K562 (cell line): ENCODE measurements around the gene WDR83. TPM values are rescaled to one million over a fixed set of nuclear protein-coding genes. Genes with fewer than 3 reads are reported as not detected.
A peak's percentile ranks its signal among the peaks of the same experiment; 100 is the strongest.

Experiments used
- ATAC-seq: fragments of 200-7000 bp; cut with Tn5 transposase; 3 replicates; pipeline ENCODE4 v1.9.1; 2020; ENCODE audit warnings: moderate library complexity
- BruUV-seq: library from RNA; stranded (reverse); fragments of 400-500 nt; replicated peaks from 2 replicates; lab custom pipeline; 2021; lab: Mats Ljungman, UMichigan
- CTCF ChIA-PET: fragments of 300-600 bp; formaldehyde crosslinking; extraction: SDS; loops from one replicate; lab custom pipeline; 2021; ENCODE audit warnings: low intra/inter-chr PET ratio; lab: Yijun Ruan, JAX
- POLR2A ChIA-PET: fragments of 300-600, 350-650 bp; sonication (Branson Sonifier 250); formaldehyde crosslinking; extraction: SDS; loops from one replicate; lab custom pipeline; 2021; ENCODE audit warnings: antibody characterized with exemption, inconsistent platforms; lab: Yijun Ruan, JAX
- DNase-seq, 4 experiments: peaks; one replicate each; pipeline versions ENCODE4 v3.0.0 to v3.0.0-alpha.2; 2011 to 2018; ENCODE audit warnings: low spot score in 3 of 4, mixed read lengths in 3 of 4; ENCODE audit errors: extremely low read depth in 1 of 4
- FAIRE-seq: peaks from 2 replicates; lab custom pipeline; 2011; peaks lifted over from hg19 to GRCh38; lab: Jason Lieb, UNC
- H2AFZ ChIP-seq: 2 replicates; pipeline ENCODE4 v1.6.0; 2011; ENCODE audit warnings: low read depth, low read length, control low read depth, inconsistent platforms
- H3K27ac ChIP-seq: fragments of 200-600 bp; 3 replicates; pipeline ENCODE4 v1.8.0; 2011; ENCODE audit warnings: low read depth, mild to moderate bottlenecking, control low read depth, inconsistent platforms, low read length, moderate library complexity, mixed read lengths; ENCODE audit errors: extremely low read depth
- H3K27me3 ChIP-seq, 2 experiments: fragments of 300-600 bp in 1 of 2; 2 replicates in 1 of 2; 3 replicates in 1 of 2; pipeline versions ENCODE4 v1.6.0 to v1.8.0; 2011; ENCODE audit warnings: inconsistent platforms in 2 of 2, low read length in 2 of 2, mild to moderate bottlenecking in 1 of 2, mixed read lengths in 1 of 2, moderate library complexity in 1 of 2; ENCODE audit not compliant: control insufficient read depth in 2 of 2, insufficient read depth in 2 of 2
- H3K36me3 ChIP-seq: fragments of 300-600 bp; 3 replicates; pipeline ENCODE4 v1.8.0; 2011; ENCODE audit warnings: mild to moderate bottlenecking, low read length, inconsistent platforms; ENCODE audit not compliant: control insufficient read depth, insufficient read depth
- H3K4me1 ChIP-seq, 2 experiments: fragments of 200-600 bp in 1 of 2; replicated peaks in 1 of 2; 2 replicates in 1 of 2; 3 replicates in 1 of 2; pipeline versions ENCODE4 v1.5.1 to v1.8.0; 2011; ENCODE audit warnings: inconsistent platforms in 2 of 2, low read length in 2 of 2, mild to moderate bottlenecking in 1 of 2, mixed read lengths in 1 of 2, moderate library complexity in 1 of 2; ENCODE audit not compliant: control insufficient read depth in 2 of 2, insufficient read depth in 2 of 2
- H3K4me2 ChIP-seq: 2 replicates; pipeline ENCODE4 v1.6.1; 2011; ENCODE audit warnings: low read length, control low read depth, inconsistent platforms, mixed read lengths; ENCODE audit not compliant: insufficient read depth
- H3K4me3 ChIP-seq: fragments of 200-600 bp; sonication (generic), shearing (Covaris generic); 2 replicates; pipeline ENCODE4 v1.5.1; 2016; ENCODE audit warnings: control low read depth, inconsistent platforms
- H3K79me2 ChIP-seq: fragments of 200-600 bp; 3 replicates; pipeline ENCODE4 v1.8.0; 2011; ENCODE audit warnings: low read length, inconsistent platforms; ENCODE audit not compliant: control insufficient read depth, insufficient read depth
- H3K9ac ChIP-seq, 2 experiments: 2 replicates each; pipeline versions ENCODE4 v1.6.0 to v1.6.1; 2011; ENCODE audit warnings: low read depth in 2 of 2, low read length in 2 of 2, control low read depth in 1 of 2, inconsistent platforms in 1 of 2, mild to moderate bottlenecking in 1 of 2, mixed read lengths in 1 of 2; ENCODE audit not compliant: insufficient read depth in 1 of 2
- H3K9me1 ChIP-seq: one replicate; pipeline ENCODE4 v1.6.0; 2011; ENCODE audit warnings: inconsistent platforms, mild to moderate bottlenecking, low read length, moderate library complexity; ENCODE audit not compliant: control insufficient read depth, insufficient read depth
- H3K9me3 ChIP-seq: replicated peaks from 2 replicates; pipeline ENCODE4 v1.5.1; 2011; ENCODE audit warnings: low read depth, low read length, inconsistent platforms; ENCODE audit not compliant: control insufficient read depth, insufficient read depth
- H4K20me1 ChIP-seq: replicated peaks from 2 replicates; pipeline ENCODE4 v1.6.1; 2011; ENCODE audit warnings: low read length, inconsistent platforms, mixed read lengths; ENCODE audit not compliant: control insufficient read depth, insufficient read depth
- HDAC2 ChIP-seq: fragments of 450-650 bp; IDR thresholded peaks from 2 replicates; pipeline ENCODE4 v1.6.1; 2016; ENCODE audit warnings: mild to moderate bottlenecking
- KLF1 ChIP-seq: fragments of 450-650 bp; IDR thresholded peaks from 2 replicates; pipeline ENCODE4 v1.6.1; 2016; ENCODE audit warnings: missing genetic modification characterization, missing compliant biosample characterization
- MAZ ChIP-seq, 2 experiments: fragments of 450-650 bp in 1 of 2; sonication (generic) in 1 of 2; formaldehyde crosslinking; IDR thresholded peaks in 1 of 2; conservative IDR thresholded peaks in 1 of 2; 2 replicates each; pipeline versions ENCODE4 v1.4.0 to v1.5.0; 2020; ENCODE audit warnings: mild to moderate bottlenecking in 1 of 2, missing genetic modification reagents in 1 of 2
- MBD2 ChIP-seq: sonication (generic); IDR thresholded peaks from 2 replicates; pipeline ENCODE4 v1.6.1; 2016; ENCODE audit warnings: low read depth, borderline replicate concordance
- MTA1 ChIP-seq: fragments of 450-650 bp; IDR thresholded peaks from 2 replicates; pipeline ENCODE4 v1.6.1; 2017; ENCODE audit warnings: borderline replicate concordance
- MTA2 ChIP-seq: fragments of 450-650 bp; IDR thresholded peaks from 2 replicates; pipeline ENCODE4 v1.6.1; 2016; ENCODE audit warnings: low read depth
- NRF1 ChIP-seq, 2 experiments: fragments of 450-650 bp; IDR thresholded peaks in 1 of 2; conservative IDR thresholded peaks in 1 of 2; 2 replicates each; pipeline ENCODE4 v1.6.1; 2014; ENCODE audit warnings: mild to moderate bottlenecking in 2 of 2
- PHF8 ChIP-seq: fragments of 200-600 bp; sonication (generic); IDR thresholded peaks from 2 replicates; pipeline ENCODE4 v1.6.1; 2012; ENCODE audit warnings: mixed run types, mild to moderate bottlenecking, inconsistent platforms, low read length, moderate library complexity, borderline replicate concordance
- PHTF2 ChIP-seq: fragments of 250-450 bp; sonication (Bioruptor Pico); IDR thresholded peaks from 2 replicates; pipeline ENCODE4 v1.5.0; 2021; ENCODE audit warnings: mild to moderate bottlenecking
- POLR2AphosphoS2 ChIP-seq: IDR thresholded peaks from 2 replicates; pipeline ENCODE4 v1.6.1; 2012; ENCODE audit warnings: low read length, improper control_type of control experiment
- POLR2G ChIP-seq: fragments of 200-400 bp; formaldehyde crosslinking; IDR thresholded peaks from 2 replicates; pipeline ENCODE4 v1.6.1; 2017; ENCODE audit warnings: low read depth, mild to moderate bottlenecking, antibody characterized with exemption, low read length, moderate library complexity
- ZFP36 ChIP-seq: fragments of 150-350 bp; IDR thresholded peaks from 2 replicates; pipeline ENCODE4 v1.6.1; 2018; ENCODE audit warnings: low read length, low read depth; ENCODE audit not compliant: partially characterized antibody
- ZKSCAN1 ChIP-seq: fragments of 150-350 bp; IDR thresholded peaks from 2 replicates; pipeline ENCODE4 v1.6.1; 2016; ENCODE audit warnings: low read depth, low read length
- WGBS: fragments of 100-300 bp; shearing (Covaris generic); methylation state at CpG from one replicate; pipeline ENCODE4 v1.1.6; 2016; ENCODE audit warnings: low coverage, mixed read lengths; ENCODE audit not compliant: insufficient coverage; ENCODE audit errors: missing lambda C conversion rate; 5-methylcytosine and 5-hydroxymethylcytosine counted together
- in situ Hi-C: fragments of 300-500 bp; cut with MboI; formaldehyde crosslinking; loops from 4 replicates; pipeline ENCODE4 v1.15.0; 2018; ENCODE audit warnings: inconsistent platforms, mixed read lengths
- intact Hi-C: fragments of 100-400 bp; cut with micrococcal nuclease; formaldehyde crosslinking; loops from 2 replicates; pipeline ENCODE4 v1.14.2; 2022
- polyA plus RNA-seq, 8 experiments: library from polyadenylated mRNA; depleted of rRNA in 4 of 8; stranded (reverse) in 5 of 8; unstranded in 3 of 8; fragments of >200 nt; fragmentation: Nextera tagmentation in 2 of 8; fragmentation: Illumina TruSeq in 1 of 8; extraction: Ambion mirVana in 2 of 8; extraction: Trizol in 1 of 8; gene quantifications; 2 replicates each; pipeline versions ENCODE4 v1.2.1 to v1.2.3, GENCODE V29; 2011 to 2014; ENCODE audit warnings: inconsistent platforms in 1 of 8, missing spikeins in 1 of 8
- total RNA-seq, 7 experiments: library from RNA; depleted of rRNA in 6 of 7; stranded (reverse); fragments of >200 nt in 6 of 7; fragmentation: Illumina TruSeq in 2 of 7; extraction: Trizol in 2 of 7; gene quantifications; 2 replicates each; pipeline versions ENCODE4 v1.2.1 to v1.2.3, GENCODE V29; 2011 to 2021; ENCODE audit warnings: low replicate concordance in 1 of 7
- TF ChIP-seq, protein P1 (sequence below): sonication (generic); formaldehyde crosslinking; IDR thresholded peaks from 2 replicates; pipeline ENCODE4 v1.9.0; 2022; ENCODE audit warnings: mild to moderate bottlenecking, missing genetic modification reagents
- TF ChIP-seq, protein P2 (sequence below): sonication (generic); formaldehyde crosslinking; IDR thresholded peaks from 2 replicates; pipeline ENCODE4 v1.8.0; 2022; ENCODE audit warnings: missing genetic modification reagents, mild to moderate bottlenecking, moderate library complexity, borderline replicate concordance
- TF ChIP-seq, protein P3 (sequence below): fragments of 450-650 bp; IDR thresholded peaks from 2 replicates; pipeline ENCODE4 v1.6.1; 2016
- TF ChIP-seq, protein P4 (sequence below), 3 experiments: IDR thresholded peaks in 2 of 3; conservative IDR thresholded peaks in 1 of 3; 2 replicates each; pipeline ENCODE4 v1.5.1; 2011 to 2012; ENCODE audit warnings: low read length in 3 of 3, mild to moderate bottlenecking in 3 of 3, control low read depth in 2 of 3, improper control_type of control experiment in 1 of 3, inconsistent platforms in 1 of 3, low read depth in 1 of 3, mixed read lengths in 1 of 3, moderate library complexity in 1 of 3; ENCODE audit not compliant: insufficient read depth in 2 of 3

Gene WDR83
- total and polyA plus RNA-seq, 9 of the 15 experiments (the other 6 are each of a cell fraction or from before 2014, with no cell fraction given) = 0.52 to 21.3 (median 4.2) TPM

DNA sequence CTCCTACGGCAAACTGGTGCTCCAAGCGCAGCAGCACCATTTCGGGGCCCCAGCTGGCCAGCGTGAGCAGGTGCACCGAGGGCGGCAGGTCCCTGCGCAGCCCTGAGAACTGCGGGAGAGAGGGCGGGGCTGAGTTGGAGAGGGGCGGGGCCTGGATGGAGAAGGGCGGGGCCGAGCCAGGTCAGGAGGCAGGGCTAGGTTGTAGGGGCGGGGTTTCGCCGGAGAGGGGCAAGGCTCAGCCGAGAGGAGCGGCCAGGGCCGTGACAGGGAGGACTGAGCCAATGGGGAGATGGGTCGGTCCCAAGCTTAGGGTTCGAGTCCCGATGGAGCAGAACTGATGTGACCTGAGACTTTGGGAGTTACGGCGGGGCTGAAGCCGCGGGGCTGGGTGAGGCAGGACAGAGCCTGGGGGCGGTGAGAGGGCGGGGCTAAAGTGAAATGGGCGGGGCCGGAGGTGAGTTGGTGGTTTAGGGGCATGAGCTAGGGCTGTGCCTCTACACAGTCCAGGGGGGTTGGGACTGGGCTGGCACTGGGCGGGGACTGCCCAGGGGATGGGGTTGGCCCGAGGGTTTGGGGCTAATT, 19.0 kb upstream of the WDR83 start:
- DNase-seq = peak; percentile 78 to 94 (median 90)
- peak overlapping the region in 1 of 2 experiments; percentile 41; a peak in 2 of 4 replicates for H3K9ac ChIP-seq
- no peak overlapping the region for H3K27ac ChIP-seq
- H3K36me3 ChIP-seq = no peaks in the 10 kb centered on the region; the same call in 2 of the 3 replicates
- no peaks in the 10 kb centered on the region for H3K9me1 ChIP-seq
- H3K79me2 ChIP-seq = no peaks in the 10 kb centered on the region
- H3K4me2 ChIP-seq = peak overlapping the region; percentile 71
- no peaks in the 10 kb centered on the region for H3K27me3 ChIP-seq
- intact Hi-C loops = no loop called here
- no TSS peak for BruUV-seq
- no peaks in the 10 kb centered on the region for H4K20me1 ChIP-seq
- peak overlapping the region; percentile 48 for H3K4me3 ChIP-seq
- peaks cover 4 to 27% of the 10 kb centered on the region in 2 experiments; a peak in 4 of 5 replicates for H3K4me1 ChIP-seq
- FAIRE-seq = peak; percentile 82
- no peaks in the 10 kb centered on the region for H3K9me3 ChIP-seq
- ChIA-PET CTCF (interaction anchor here (0.7 kb wide), 1 partner anchor 189 kb away, joined by 3 read pairs; no protein-coding TSS in a partner anchor), POLR2A (interaction anchor here (0.6 kb wide), 1 partner anchor 25 kb away, joined by 4 read pairs; no protein-coding TSS in a partner anchor)
- in situ Hi-C loops = no loop called here
- peak; percentile 98 for ATAC-seq
- 26% methylated on average over 17 of the region's 31 CpGs for WGBS
- peak overlapping the region; percentile 66 for H2AFZ ChIP-seq
- TF ChIP-seq, protein P1, sequence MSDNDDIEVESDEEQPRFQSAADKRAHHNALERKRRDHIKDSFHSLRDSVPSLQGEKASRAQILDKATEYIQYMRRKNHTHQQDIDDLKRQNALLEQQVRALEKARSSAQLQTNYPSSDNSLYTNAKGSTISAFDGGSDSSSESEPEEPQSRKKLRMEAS (CRISPR knock-in tag) = peak; percentile 24; the same call in 1 of the 2 replicates
- no peak for TF ChIP-seq PHF8
- TF ChIP-seq HDAC2 = no peak
- 0 out of 2 replicates have a peak, but pooled peaks have one; percentile 14 for TF ChIP-seq MBD2
- TF ChIP-seq PHTF2 (CRISPR knock-in tag) = no peak
- TF ChIP-seq, protein P2, sequence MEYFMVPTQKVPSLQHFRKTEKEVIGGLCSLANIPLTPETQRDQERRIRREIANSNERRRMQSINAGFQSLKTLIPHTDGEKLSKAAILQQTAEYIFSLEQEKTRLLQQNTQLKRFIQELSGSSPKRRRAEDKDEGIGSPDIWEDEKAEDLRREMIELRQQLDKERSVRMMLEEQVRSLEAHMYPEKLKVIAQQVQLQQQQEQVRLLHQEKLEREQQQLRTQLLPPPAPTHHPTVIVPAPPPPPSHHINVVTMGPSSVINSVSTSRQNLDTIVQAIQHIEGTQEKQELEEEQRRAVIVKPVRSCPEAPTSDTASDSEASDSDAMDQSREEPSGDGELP (CRISPR knock-in tag) = peak; percentile 24; the same call in 1 of the 2 replicates
- TF ChIP-seq MTA2 = no peak
- peak; percentile 86 to 88 for TF ChIP-seq NRF1 (conservative IDR thresholded peaks at IDR 0.05 in 1 of 2, IDR thresholded peaks at IDR 0.05 in 1 of 2)
- TF ChIP-seq, protein P3, sequence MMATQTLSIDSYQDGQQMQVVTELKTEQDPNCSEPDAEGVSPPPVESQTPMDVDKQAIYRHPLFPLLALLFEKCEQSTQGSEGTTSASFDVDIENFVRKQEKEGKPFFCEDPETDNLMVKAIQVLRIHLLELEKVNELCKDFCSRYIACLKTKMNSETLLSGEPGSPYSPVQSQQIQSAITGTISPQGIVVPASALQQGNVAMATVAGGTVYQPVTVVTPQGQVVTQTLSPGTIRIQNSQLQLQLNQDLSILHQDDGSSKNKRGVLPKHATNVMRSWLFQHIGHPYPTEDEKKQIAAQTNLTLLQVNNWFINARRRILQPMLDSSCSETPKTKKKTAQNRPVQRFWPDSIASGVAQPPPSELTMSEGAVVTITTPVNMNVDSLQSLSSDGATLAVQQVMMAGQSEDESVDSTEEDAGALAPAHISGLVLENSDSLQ = peak; percentile 26; the same call in 1 of the 2 replicates
- TF ChIP-seq, protein P4, sequence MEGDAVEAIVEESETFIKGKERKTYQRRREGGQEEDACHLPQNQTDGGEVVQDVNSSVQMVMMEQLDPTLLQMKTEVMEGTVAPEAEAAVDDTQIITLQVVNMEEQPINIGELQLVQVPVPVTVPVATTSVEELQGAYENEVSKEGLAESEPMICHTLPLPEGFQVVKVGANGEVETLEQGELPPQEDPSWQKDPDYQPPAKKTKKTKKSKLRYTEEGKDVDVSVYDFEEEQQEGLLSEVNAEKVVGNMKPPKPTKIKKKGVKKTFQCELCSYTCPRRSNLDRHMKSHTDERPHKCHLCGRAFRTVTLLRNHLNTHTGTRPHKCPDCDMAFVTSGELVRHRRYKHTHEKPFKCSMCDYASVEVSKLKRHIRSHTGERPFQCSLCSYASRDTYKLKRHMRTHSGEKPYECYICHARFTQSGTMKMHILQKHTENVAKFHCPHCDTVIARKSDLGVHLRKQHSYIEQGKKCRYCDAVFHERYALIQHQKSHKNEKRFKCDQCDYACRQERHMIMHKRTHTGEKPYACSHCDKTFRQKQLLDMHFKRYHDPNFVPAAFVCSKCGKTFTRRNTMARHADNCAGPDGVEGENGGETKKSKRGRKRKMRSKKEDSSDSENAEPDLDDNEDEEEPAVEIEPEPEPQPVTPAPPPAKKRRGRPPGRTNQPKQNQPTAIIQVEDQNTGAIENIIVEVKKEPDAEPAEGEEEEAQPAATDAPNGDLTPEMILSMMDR (IDR thresholded peaks at IDR 0.05 in 2 of 3, conservative IDR thresholded peaks at IDR 0.05 in 1 of 3; ENCODE audit: insufficient read depth in 2 of 3, low read depth in 1 of 3, low read length in 3 of 3) = 0 out of 6 replicates have a peak, but pooled peaks of 1 of the 3 experiments have one; percentile 22
- TF ChIP-seq POLR2AphosphoS2 = 0 out of 2 replicates have a peak, but pooled peaks have one; percentile 24
- TF ChIP-seq MTA1 = no peak
- peak; percentile 6 for TF ChIP-seq ZFP36
- TF ChIP-seq ZKSCAN1 = 0 out of 2 replicates have a peak, but pooled peaks have one; percentile 14
- peak in 1 of 2 experiments; percentile 42; a peak in 1 of 4 replicates for TF ChIP-seq MAZ (CRISPR knock-in tag; conservative IDR thresholded peaks at IDR 0.05 in 1 of 2, IDR thresholded peaks at IDR 0.05 in 1 of 2)
- TF ChIP-seq POLR2G = 0 out of 2 replicates have a peak, but pooled peaks have one; percentile 24
- TF ChIP-seq KLF1 = no peak
